Measurements from ENCODE around the gene C4orf50.
"Not testable (repeated sequence)": the region's sequence is repeated elsewhere in the genome, so short reads cannot be mapped to it uniquely, and the experiment has no call there.

The C4orf50 gene

GRCh38 chr4:5952975-5953951 is 65.0 kb downstream of the C4orf50 start:
- no peak for DNase-seq

DNA sequence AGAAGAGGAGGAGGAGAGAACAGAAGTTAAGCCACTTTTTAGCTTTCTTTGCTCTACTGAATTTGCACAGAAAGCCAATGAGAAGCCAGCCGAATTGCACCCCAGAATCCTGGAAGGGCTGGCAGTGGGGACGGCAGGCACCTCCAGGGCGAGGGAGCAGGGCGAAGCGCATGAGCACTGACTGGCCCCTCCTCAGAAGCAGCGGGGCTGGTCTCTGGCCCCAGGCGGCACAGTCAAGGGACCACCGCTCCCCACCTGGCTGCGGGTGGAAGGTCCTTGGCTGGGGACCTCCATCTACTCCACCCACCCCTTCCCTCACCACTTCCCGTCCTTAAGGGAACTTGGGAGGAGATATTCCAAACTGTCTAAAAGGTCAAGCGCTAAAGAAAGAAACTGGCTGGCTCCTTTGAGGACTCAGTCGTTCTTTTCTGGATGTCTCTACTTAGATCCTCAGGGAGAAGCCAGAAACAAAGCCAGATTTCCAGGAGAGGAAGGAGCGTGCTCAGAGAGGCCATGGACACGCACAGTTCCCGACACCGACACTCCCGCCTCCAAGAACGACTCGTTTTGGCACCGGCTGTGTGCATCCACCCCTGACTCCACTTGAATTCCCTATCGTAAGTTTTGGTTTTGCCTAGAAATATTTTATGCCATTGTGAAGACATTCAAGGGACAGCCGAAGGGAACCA is 65.8 kb downstream of the C4orf50 start:
- DNase-seq = no peak

GRCh38 chr4:5946653-5947052 is 71.6 kb downstream of the C4orf50 start:
- DNase-seq = not testable (repeated sequence)

DNA sequence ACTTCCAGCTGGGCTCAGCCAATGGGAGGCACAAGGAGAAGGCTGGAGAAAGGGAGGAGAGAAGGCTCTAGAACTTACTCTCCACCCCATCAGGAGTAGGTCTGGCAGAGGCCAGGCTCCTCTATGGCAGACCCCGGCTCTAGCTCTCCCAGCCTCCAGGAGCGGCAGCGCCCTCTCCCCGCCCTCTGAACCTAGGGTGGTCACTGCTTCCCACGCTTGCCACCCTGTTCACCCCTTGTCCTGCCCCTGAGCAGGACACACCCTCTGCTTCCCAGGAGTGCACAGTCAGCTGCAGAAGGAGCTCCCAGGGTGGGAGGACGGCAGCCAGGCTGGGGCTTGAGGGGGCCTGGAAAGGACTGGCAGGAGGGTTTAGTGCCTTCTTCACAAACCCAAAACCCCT is 72.3 kb downstream of the C4orf50 start:
- no peak for DNase-seq

- DNase-seq = no peak
These were observed 73.1 kb downstream of the C4orf50 start for GRCh38 chr4:5945171-5945570.

DNA sequence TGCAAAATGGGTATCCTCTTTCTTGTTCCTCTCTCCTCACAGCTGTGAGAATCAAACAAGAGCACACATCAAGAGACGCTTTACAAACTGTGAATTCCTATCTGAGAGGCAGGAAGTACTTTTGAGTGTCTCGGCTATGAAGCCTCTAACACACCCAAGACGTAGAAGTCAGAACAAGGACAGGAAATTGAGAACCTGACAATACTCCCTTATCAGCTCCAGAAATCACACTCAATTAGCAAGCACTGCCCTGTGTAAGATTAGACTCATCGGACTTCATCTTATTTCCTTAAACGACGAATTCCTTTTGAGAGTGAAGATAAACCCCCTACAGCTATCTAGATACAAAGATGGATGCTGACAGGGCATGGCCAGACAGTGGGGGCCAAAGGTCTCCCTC is 74.7 kb downstream of the C4orf50 start:
- no peak for DNase-seq

DNA sequence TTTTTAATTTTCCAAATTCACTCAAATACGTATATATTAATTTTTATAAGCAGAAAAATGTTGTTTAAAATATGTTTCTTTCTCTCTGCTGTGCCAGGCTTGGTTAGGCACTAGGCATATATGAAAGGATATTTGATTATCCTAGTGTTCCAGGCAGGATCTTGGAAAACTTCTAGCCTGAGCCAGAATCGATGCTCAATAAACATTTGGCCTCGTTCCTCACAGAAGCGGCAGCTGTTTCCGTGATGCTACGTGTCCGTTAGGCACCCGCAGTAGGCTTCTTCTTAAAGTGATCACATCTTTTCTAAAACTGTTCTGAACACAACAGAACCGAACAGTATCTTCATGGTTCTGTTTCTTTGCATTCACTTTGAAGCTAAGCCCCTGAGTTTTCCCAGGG is 75.3 kb downstream of the C4orf50 start:
- no peak for DNase-seq

GRCh38 chr4:5941601-5942000 is 76.6 kb downstream of the C4orf50 start:
- DNase-seq = no peak

- DNase-seq = no peak
These were observed 77.6 kb downstream of the C4orf50 start for GRCh38 chr4:5940470-5941203.

DNA sequence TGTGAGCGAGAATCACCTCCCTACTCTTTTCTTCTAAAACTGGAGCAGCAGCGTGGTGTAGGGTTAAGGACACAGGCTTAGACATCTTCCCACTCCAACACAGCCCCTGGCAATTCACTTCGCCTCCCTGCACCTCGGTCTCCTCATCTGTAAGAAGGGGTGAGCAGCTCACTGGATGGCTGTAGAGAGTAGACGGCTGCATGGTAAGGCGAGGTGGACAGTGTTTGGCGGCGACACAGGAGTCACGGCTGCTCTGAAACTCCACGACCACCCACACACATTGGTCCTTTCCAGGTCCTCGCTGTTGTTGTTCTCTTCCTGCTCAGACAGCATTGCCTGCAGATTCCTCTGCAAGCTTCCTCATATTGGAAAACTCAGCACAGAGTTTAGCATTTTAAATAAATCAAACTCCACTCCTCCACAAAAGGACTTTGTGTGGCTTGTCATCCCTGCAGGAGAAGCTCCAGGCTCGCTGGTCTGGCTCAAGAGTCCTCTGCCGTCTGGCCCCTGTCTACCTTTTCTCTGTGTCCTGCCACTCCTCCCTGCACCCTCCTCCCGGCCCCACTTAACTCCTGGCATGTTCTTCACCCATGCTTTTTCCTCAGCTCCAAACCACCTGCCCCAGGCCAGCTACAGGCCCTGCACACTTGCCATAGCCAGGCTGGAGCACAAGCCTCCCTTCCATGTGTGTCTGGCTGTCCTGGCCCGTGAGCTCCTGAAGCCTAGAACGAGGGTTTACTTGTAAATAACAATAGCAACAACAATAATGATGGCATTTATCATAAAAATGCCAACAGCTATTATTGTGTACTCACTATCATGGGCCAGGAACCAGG is 84.0 kb downstream of the C4orf50 start:
- no peak for DNase-seq

GRCh38 chr4:5933116-5933515 is 85.1 kb downstream of the C4orf50 start:
- DNase-seq = peak in 3 of 56 donors; percentile 17 to 27 (median 26)

DNA sequence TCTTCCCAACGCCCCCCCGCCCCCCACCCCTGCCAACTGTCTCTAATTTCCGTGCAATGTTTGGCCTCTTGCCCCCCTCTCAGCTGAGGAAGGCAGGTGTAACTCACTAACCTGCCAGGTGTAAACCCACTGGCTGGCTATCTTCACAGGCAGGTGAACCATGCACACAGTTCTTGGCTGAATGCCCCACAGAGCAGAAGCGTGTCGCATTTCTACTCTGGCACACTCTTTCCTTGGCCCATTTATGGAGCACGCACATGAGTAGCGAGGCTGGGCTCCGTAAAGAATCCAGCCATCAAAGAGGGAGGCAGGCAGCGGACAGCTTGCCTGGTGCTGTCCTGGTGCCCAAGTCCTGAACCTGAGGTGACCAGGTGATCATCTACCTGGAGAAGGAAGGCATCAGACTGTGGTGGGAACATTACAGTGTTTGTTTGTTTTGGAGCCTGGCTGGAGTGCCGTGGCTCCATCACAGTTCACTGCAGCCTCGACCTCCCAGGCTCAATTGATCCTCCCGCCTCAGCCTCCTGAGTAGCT is 86.1 kb downstream of the C4orf50 start:
- DNase-seq = no peak

- no peak for DNase-seq
These were observed 86.7 kb downstream of the C4orf50 start for GRCh38 chr4:5931526-5931925.

DNA sequence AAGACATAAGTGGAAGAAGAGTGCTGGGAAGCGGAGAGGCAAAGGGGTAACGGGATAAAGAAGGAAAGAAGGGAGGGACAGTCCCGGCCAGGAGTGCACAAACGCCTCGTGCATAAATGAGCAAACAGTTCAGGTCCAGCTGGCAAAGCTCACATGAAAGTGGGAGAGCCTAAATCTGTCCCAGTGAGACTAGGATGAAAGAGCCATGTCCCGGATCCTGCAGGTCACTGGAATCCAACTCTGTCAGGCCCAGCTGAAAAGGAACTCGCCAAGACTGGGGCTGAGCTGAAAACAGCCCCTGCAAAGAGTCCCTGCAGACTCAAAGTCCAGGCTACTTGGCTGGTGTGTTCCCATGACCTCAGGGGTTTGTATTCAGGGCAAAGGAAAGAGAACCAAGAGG is 87.4 kb downstream of the C4orf50 start:
- DNase-seq = peak in 3 of 56 donors; percentile 16 to 36 (median 20)

GRCh38 chr4:5930456-5930855 is 87.8 kb downstream of the C4orf50 start:
- no peak for DNase-seq

GRCh38 chr4:5928844-5929420 is 89.3 kb downstream of the C4orf50 start:
- DNase-seq = no peak

GRCh38 chr4:5928274-5928673 is 90.0 kb downstream of the C4orf50 start:
- no peak for DNase-seq

- DNase-seq = no peak
These were observed 90.5 kb downstream of the C4orf50 start for GRCh38 chr4:5927747-5928146.

DNA sequence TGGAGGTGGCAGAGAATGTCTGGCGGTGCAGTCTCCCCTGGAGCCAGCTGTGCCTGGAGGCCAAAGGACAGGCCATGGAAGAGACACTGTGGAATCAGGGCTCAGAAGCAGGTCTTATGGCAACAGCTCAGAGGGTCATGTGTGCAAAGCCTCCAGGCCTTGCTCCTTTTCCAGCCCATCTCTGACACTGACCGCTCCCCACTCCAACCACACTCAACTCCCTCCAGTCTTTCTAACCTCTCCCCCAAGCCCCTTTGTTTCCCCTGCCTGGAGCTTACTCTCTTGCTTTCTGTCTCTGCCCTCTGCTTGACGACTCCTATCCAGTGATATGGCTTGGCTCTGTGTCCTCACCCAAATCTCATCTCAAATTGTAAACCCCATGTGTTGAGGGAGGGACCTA is 91.1 kb downstream of the C4orf50 start:
- no peak for DNase-seq

- no peak for DNase-seq
These were observed 91.6 kb downstream of the C4orf50 start for GRCh38 chr4:5926598-5926997.

All from amygdala (tissue), 56 donors.